GM23338 (cell line): ENCODE data around the gene COA7. TPM values are rescaled to one million over a fixed set of nuclear protein-coding genes. Genes with fewer than 3 reads are reported as not detected.

Experiments used
- ATAC-seq: fragments of 200-7000 bp; cut with Tn5 transposase; 3 replicates; pipeline ENCODE4 v1.9.1; 2020
- DNase-seq: peaks from one replicate; pipeline ENCODE4 v3.0.0-alpha.2; 2015; ENCODE audit warnings: low spot score
- H2AFZ ChIP-seq: fragments of 200-600 bp; sonication (generic); 2 replicates; pipeline ENCODE4 v1.8.0; 2016; ENCODE audit warnings: antibody characterized with exemption, mild to moderate bottlenecking, moderate library complexity
- H3F3A ChIP-seq: fragments of 200-600 bp; sonication (generic); replicated peaks from 2 replicates; pipeline ENCODE4 v1.8.0; 2017; ENCODE audit warnings: antibody characterized with exemption, mixed run types, low read depth
- H3K27ac ChIP-seq: fragments of 200-600 bp; sonication (generic); 2 replicates; pipeline ENCODE4 v1.6.1; 2016; ENCODE audit warnings: low read depth
- H3K27me3 ChIP-seq: fragments of 200-600 bp; sonication (generic); 2 replicates; pipeline ENCODE4 v1.8.0; 2016; ENCODE audit warnings: mild to moderate bottlenecking, mixed run types, moderate library complexity; ENCODE audit not compliant: insufficient read depth
- H3K36me3 ChIP-seq: fragments of 200-600 bp; sonication (generic); 2 replicates; pipeline ENCODE4 v1.8.0; 2016; ENCODE audit warnings: mild to moderate bottlenecking; ENCODE audit not compliant: insufficient read depth
- H3K4me1 ChIP-seq: fragments of 200-600 bp; sonication (generic); 2 replicates; pipeline ENCODE4 v1.8.0; 2016; ENCODE audit warnings: mild to moderate bottlenecking, moderate library complexity; ENCODE audit not compliant: insufficient read depth
- H3K4me2 ChIP-seq: fragments of 200-600 bp; sonication (generic); 2 replicates; pipeline ENCODE4 v1.7.1; 2017; ENCODE audit warnings: mixed run types
- H3K4me3 ChIP-seq: fragments of 200-600 bp; sonication (generic); 2 replicates; pipeline ENCODE4 v1.6.1; 2016; ENCODE audit warnings: mixed run types
- H3K79me2 ChIP-seq: fragments of 200-600 bp; sonication (generic); replicated peaks from 2 replicates; pipeline ENCODE4 v1.8.0; 2017; ENCODE audit warnings: mild to moderate bottlenecking; ENCODE audit not compliant: insufficient read depth
- H3K9me2 ChIP-seq: fragments of 200-600 bp; sonication (generic); 2 replicates; pipeline ENCODE4 v1.8.0; 2017; ENCODE audit not compliant: insufficient read depth
- H4K20me1 ChIP-seq: fragments of 200-600 bp; sonication (generic); replicated peaks from 2 replicates; pipeline ENCODE4 v1.8.0; 2017; ENCODE audit warnings: mild to moderate bottlenecking; ENCODE audit not compliant: insufficient read depth
- H3K27ac Mint-ChIP-seq: 2 replicates; pipeline ENCODE4 v1.8.0; 2020; ENCODE audit warnings: inconsistent platforms, mild to moderate bottlenecking, moderate library complexity, mixed read lengths
- H3K27me3 Mint-ChIP-seq: 3 replicates; pipeline ENCODE4 v1.8.0; 2022; ENCODE audit warnings: low read depth, mild to moderate bottlenecking, moderate library complexity, mixed read lengths, inconsistent platforms; ENCODE audit not compliant: insufficient read depth, poor library complexity
- H3K36me3 Mint-ChIP-seq: 3 replicates; pipeline ENCODE4 v1.8.0; 2021; ENCODE audit warnings: low read depth, mild to moderate bottlenecking, inconsistent platforms, moderate library complexity, mixed read lengths
- H3K4me1 Mint-ChIP-seq: 3 replicates; pipeline ENCODE4 v1.8.0; 2020; ENCODE audit warnings: mild to moderate bottlenecking, inconsistent platforms, mixed read lengths
- H3K4me3 Mint-ChIP-seq: 3 replicates; pipeline ENCODE4 v1.8.0; 2021; ENCODE audit warnings: moderate library complexity, mild to moderate bottlenecking, inconsistent platforms, mixed read lengths
- H3K9me3 Mint-ChIP-seq: 3 replicates; pipeline ENCODE4 v1.8.0; 2020; ENCODE audit warnings: moderate library complexity, mild to moderate bottlenecking, inconsistent platforms, mixed read lengths
- CREB1 ChIP-seq: fragments of 250-450 bp; sonication (Bioruptor Pico); IDR thresholded peaks from 2 replicates; pipeline ENCODE4 v1.5.0; 2020; ENCODE audit warnings: low read depth, mild to moderate bottlenecking, moderate library complexity
- EZH2 ChIP-seq: fragments of 200-600 bp; sonication (generic); IDR thresholded peaks from one replicate; pipeline ENCODE4 v1.8.0; 2017; ENCODE audit warnings: antibody characterized with exemption, mild to moderate bottlenecking, low read depth; ENCODE audit not compliant: unreplicated experiment
- EZH2phosphoT487 ChIP-seq: fragments of 200-600 bp; sonication (generic); IDR thresholded peaks from one replicate; pipeline ENCODE4 v1.8.1; 2018; ENCODE audit warnings: antibody characterized with exemption; ENCODE audit not compliant: unreplicated experiment
- JUNB ChIP-seq: IDR thresholded peaks from one replicate; pipeline ENCODE4 v1.6.1; 2016; ENCODE audit warnings: antibody characterized with exemption; ENCODE audit not compliant: unreplicated experiment
- NANOG ChIP-seq: IDR thresholded peaks from 2 replicates; pipeline ENCODE4 v1.6.1; 2016; ENCODE audit warnings: antibody characterized with exemption, borderline replicate concordance
- POLR2AphosphoS5 ChIP-seq: IDR thresholded peaks from 2 replicates; pipeline ENCODE4 v1.6.1; 2016; ENCODE audit warnings: antibody characterized with exemption, low read depth
- STAT1 ChIP-seq: IDR thresholded peaks from one replicate; pipeline ENCODE4 v1.6.1; 2016; ENCODE audit warnings: antibody characterized with exemption; ENCODE audit not compliant: unreplicated experiment
- ZNF114 ChIP-seq: fragments of 250-450 bp; sonication (Bioruptor Pico); IDR thresholded peaks from 2 replicates; pipeline ENCODE4 v1.5.0; 2020; ENCODE audit warnings: mild to moderate bottlenecking, moderate library complexity
- ZNF331 ChIP-seq: fragments of 250-450 bp; sonication (Bioruptor Pico); IDR thresholded peaks from 2 replicates; pipeline ENCODE4 v1.5.0; 2020; ENCODE audit warnings: low read depth, mild to moderate bottlenecking, moderate library complexity
- polyA plus RNA-seq: library from polyadenylated mRNA; unstranded; fragments of >200 nt; fragmentation: Nextera tagmentation; extraction: Ambion mirVana; gene quantifications from 2 replicates; pipeline ENCODE4 v1.2.1, GENCODE V29; 2016
- total RNA-seq: library from RNA; depleted of rRNA; stranded (reverse); fragments of >200 nt; shearing (Covaris generic); gene quantifications from 2 replicates; pipeline ENCODE4 v1.2.3, GENCODE V29; 2014
- TF ChIP-seq, protein P1 (sequence below): fragments of 250-450 bp; sonication (Bioruptor Pico); IDR thresholded peaks from 2 replicates; pipeline ENCODE4 v1.5.0; 2020; ENCODE audit warnings: mild to moderate bottlenecking, moderate library complexity
- TF ChIP-seq, protein P2 (sequence below): IDR thresholded peaks from 2 replicates; pipeline ENCODE4 v1.6.1; 2016; ENCODE audit warnings: antibody characterized with exemption
- TF ChIP-seq, protein P3 (sequence below), 2 experiments: fragments of 200-600 bp in 1 of 2; sonication (generic) in 1 of 2; conservative IDR thresholded peaks; 2 replicates each; pipeline versions ENCODE4 v1.5.1 to v1.6.1; 2016 to 2017; ENCODE audit warnings: antibody characterized with exemption in 2 of 2, low read depth in 2 of 2, mild to moderate bottlenecking in 2 of 2, moderate library complexity in 1 of 2
- TF ChIP-seq, protein P4 (sequence below): IDR thresholded peaks from one replicate; pipeline ENCODE4 v1.6.1; 2018; ENCODE audit warnings: antibody characterized with exemption; ENCODE audit not compliant: unreplicated experiment

COA7 gene
- total and polyA plus RNA-seq, 2 experiments from 2014 or later: 19.7 to 27.5 TPM

GRCh38 chr1:52668711-52669110 lies 29.4 kb downstream of the COA7 start:
- Histone ChIP-seq H3K4me3 (no peak overlapping the region), H3K79me2 (no peaks in the 10 kb centered on the region), H3K36me3 (no peaks in the 10 kb centered on the region), H2AFZ (no peak overlapping the region), H3F3A (no peaks in the 10 kb centered on the region), H3K27me3 (no peaks in the 10 kb centered on the region), H3K4me2 (no peak overlapping the region), H3K27ac (no peak overlapping the region), H3K9me2 (no peaks in the 10 kb centered on the region), H4K20me1 (no peaks in the 10 kb centered on the region), H3K4me1 (no peaks in the 10 kb centered on the region)
- TF ChIP-seq POLR2AphosphoS5: no peak
- TF ChIP-seq ZNF114 (CRISPR knock-in tag): no peak
- no peak for TF ChIP-seq CREB1 (CRISPR knock-in tag)
- TF ChIP-seq ZNF331: no peak
- no peak for TF ChIP-seq JUNB
- no peak for TF ChIP-seq EZH2
- TF ChIP-seq, protein P1, sequence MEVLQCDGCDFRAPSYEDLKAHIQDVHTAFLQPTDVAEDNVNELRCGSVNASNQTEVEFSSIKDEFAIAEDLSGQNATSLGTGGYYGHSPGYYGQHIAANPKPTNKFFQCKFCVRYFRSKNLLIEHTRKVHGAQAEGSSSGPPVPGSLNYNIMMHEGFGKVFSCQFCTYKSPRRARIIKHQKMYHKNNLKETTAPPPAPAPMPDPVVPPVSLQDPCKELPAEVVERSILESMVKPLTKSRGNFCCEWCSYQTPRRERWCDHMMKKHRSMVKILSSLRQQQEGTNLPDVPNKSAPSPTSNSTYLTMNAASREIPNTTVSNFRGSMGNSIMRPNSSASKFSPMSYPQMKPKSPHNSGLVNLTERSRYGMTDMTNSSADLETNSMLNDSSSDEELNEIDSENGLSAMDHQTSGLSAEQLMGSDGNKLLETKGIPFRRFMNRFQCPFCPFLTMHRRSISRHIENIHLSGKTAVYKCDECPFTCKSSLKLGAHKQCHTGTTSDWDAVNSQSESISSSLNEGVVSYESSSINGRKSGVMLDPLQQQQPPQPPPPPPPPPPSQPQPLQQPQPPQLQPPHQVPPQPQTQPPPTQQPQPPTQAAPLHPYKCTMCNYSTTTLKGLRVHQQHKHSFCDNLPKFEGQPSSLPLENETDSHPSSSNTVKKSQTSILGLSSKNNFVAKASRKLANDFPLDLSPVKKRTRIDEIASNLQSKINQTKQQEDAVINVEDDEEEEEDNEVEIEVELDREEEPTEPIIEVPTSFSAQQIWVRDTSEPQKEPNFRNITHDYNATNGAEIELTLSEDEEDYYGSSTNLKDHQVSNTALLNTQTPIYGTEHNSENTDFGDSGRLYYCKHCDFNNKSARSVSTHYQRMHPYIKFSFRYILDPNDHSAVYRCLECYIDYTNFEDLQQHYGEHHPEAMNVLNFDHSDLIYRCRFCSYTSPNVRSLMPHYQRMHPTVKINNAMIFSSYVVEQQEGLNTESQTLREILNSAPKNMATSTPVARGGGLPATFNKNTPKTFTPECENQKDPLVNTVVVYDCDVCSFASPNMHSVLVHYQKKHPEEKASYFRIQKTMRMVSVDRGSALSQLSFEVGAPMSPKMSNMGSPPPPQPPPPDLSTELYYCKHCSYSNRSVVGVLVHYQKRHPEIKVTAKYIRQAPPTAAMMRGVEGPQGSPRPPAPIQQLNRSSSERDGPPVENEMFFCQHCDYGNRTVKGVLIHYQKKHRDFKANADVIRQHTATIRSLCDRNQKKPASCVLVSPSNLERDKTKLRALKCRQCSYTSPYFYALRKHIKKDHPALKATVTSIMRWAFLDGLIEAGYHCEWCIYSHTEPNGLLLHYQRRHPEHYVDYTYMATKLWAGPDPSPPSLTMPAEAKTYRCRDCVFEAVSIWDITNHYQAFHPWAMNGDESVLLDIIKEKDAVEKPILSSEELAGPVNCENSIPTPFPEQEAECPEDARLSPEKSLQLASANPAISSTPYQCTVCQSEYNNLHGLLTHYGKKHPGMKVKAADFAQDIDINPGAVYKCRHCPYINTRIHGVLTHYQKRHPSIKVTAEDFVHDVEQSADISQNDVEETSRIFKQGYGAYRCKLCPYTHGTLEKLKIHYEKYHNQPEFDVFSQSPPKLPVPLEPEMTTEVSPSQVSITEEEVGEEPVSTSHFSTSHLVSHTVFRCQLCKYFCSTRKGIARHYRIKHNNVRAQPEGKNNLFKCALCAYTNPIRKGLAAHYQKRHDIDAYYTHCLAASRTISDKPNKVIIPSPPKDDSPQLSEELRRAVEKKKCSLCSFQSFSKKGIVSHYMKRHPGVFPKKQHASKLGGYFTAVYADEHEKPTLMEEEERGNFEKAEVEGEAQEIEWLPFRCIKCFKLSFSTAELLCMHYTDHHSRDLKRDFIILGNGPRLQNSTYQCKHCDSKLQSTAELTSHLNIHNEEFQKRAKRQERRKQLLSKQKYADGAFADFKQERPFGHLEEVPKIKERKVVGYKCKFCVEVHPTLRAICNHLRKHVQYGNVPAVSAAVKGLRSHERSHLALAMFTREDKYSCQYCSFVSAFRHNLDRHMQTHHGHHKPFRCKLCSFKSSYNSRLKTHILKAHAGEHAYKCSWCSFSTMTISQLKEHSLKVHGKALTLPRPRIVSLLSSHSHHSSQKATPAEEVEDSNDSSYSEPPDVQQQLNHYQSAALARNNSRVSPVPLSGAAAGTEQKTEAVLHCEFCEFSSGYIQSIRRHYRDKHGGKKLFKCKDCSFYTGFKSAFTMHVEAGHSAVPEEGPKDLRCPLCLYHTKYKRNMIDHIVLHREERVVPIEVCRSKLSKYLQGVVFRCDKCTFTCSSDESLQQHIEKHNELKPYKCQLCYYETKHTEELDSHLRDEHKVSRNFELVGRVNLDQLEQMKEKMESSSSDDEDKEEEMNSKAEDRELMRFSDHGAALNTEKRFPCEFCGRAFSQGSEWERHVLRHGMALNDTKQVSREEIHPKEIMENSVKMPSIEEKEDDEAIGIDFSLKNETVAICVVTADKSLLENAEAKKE: no peak
- TF ChIP-seq, protein P2, sequence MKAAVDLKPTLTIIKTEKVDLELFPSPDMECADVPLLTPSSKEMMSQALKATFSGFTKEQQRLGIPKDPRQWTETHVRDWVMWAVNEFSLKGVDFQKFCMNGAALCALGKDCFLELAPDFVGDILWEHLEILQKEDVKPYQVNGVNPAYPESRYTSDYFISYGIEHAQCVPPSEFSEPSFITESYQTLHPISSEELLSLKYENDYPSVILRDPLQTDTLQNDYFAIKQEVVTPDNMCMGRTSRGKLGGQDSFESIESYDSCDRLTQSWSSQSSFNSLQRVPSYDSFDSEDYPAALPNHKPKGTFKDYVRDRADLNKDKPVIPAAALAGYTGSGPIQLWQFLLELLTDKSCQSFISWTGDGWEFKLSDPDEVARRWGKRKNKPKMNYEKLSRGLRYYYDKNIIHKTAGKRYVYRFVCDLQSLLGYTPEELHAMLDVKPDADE: no peak
- TF ChIP-seq EZH2phosphoT487: no peak
- no peak for TF ChIP-seq STAT1
- TF ChIP-seq, protein P3, sequence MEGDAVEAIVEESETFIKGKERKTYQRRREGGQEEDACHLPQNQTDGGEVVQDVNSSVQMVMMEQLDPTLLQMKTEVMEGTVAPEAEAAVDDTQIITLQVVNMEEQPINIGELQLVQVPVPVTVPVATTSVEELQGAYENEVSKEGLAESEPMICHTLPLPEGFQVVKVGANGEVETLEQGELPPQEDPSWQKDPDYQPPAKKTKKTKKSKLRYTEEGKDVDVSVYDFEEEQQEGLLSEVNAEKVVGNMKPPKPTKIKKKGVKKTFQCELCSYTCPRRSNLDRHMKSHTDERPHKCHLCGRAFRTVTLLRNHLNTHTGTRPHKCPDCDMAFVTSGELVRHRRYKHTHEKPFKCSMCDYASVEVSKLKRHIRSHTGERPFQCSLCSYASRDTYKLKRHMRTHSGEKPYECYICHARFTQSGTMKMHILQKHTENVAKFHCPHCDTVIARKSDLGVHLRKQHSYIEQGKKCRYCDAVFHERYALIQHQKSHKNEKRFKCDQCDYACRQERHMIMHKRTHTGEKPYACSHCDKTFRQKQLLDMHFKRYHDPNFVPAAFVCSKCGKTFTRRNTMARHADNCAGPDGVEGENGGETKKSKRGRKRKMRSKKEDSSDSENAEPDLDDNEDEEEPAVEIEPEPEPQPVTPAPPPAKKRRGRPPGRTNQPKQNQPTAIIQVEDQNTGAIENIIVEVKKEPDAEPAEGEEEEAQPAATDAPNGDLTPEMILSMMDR (conservative IDR thresholded peaks at IDR 0.05; ENCODE audit: low read depth in 2 of 2): no peak
- no peak for TF ChIP-seq NANOG
- TF ChIP-seq, protein P4, sequence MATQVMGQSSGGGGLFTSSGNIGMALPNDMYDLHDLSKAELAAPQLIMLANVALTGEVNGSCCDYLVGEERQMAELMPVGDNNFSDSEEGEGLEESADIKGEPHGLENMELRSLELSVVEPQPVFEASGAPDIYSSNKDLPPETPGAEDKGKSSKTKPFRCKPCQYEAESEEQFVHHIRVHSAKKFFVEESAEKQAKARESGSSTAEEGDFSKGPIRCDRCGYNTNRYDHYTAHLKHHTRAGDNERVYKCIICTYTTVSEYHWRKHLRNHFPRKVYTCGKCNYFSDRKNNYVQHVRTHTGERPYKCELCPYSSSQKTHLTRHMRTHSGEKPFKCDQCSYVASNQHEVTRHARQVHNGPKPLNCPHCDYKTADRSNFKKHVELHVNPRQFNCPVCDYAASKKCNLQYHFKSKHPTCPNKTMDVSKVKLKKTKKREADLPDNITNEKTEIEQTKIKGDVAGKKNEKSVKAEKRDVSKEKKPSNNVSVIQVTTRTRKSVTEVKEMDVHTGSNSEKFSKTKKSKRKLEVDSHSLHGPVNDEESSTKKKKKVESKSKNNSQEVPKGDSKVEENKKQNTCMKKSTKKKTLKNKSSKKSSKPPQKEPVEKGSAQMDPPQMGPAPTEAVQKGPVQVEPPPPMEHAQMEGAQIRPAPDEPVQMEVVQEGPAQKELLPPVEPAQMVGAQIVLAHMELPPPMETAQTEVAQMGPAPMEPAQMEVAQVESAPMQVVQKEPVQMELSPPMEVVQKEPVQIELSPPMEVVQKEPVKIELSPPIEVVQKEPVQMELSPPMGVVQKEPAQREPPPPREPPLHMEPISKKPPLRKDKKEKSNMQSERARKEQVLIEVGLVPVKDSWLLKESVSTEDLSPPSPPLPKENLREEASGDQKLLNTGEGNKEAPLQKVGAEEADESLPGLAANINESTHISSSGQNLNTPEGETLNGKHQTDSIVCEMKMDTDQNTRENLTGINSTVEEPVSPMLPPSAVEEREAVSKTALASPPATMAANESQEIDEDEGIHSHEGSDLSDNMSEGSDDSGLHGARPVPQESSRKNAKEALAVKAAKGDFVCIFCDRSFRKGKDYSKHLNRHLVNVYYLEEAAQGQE: no peak
- Mint-ChIP-seq H3K27me3 (peaks cover 8% of the 10 kb centered on the region), H3K36me3 (no peaks in the 10 kb centered on the region), H3K9me3 (no peaks in the 10 kb centered on the region), H3K4me3 (no peak overlapping the region), H3K4me1 (peaks cover 15% of the 10 kb centered on the region), H3K27ac (no peak overlapping the region)
- ATAC-seq (no peak), DNase-seq (no peak)
